ENCODE results near the gene TPSG1. TPM values are rescaled to one million over a fixed set of nuclear protein-coding genes. Genes with fewer than 3 reads are reported as not detected.

TPSG1 gene
- total and polyA plus RNA-seq, 5 donors = 0.21 TPM; not detected in 4

GRCh38 chr16:1180549-1181403 lies 44.3 kb downstream of the TPSG1 start:
- WGBS = 51% methylated on average over 38 of the region's 38 CpGs
- intact Hi-C loops (cut with DNase I) = no loop called here
- ATAC-seq (peak; percentile 18 to 22), DNase-seq (peak in 2 of 3 donors; percentile 39 to 85)
- Histone ChIP-seq H3K27me3 (ENCODE audit: control insufficient read depth, insufficient read depth) (no peaks in the 10 kb centered on the region), H3K4me3 (ENCODE audit: low read length) (no peak overlapping the region), H3K27ac (ENCODE audit: low read length) (no peak overlapping the region), H3K9me3 (ENCODE audit: control insufficient read depth, low read length) (no peaks in the 10 kb centered on the region), H3K4me1 (ENCODE audit: control insufficient read depth, insufficient read depth, low read length) (no peaks in the 10 kb centered on the region)

GRCh38 chr16:1178295-1178910 lies 46.7 kb downstream of the TPSG1 start:
- Histone ChIP-seq H3K4me3 (ENCODE audit: low read length) (no peak overlapping the region), H3K27ac (ENCODE audit: low read length) (no peak overlapping the region), H3K9me3 (ENCODE audit: control insufficient read depth, low read length) (no peaks in the 10 kb centered on the region), H3K27me3 (ENCODE audit: control insufficient read depth, insufficient read depth) (no peaks in the 10 kb centered on the region), H3K4me1 (ENCODE audit: control insufficient read depth, insufficient read depth, low read length) (no peaks in the 10 kb centered on the region)
- ATAC-seq (no peak), DNase-seq (no peak)
- WGBS = 77% methylated on average over 21 of the region's 21 CpGs
- intact Hi-C loops (cut with DNase I) = no loop called here

GRCh38 chr16:1177750-1178149 lies 47.3 kb downstream of the TPSG1 start:
- DNase-seq (no peak), ATAC-seq (no peak)
- 81% methylated on average over 13 of the region's 13 CpGs for WGBS
- no peak overlapping the region for H3K27ac ChIP-seq (ENCODE audit: low read length)
- intact Hi-C loops (cut with DNase I) = no loop called here
- no peaks in the 10 kb centered on the region for H3K27me3 ChIP-seq (ENCODE audit: control insufficient read depth, insufficient read depth)
- no peak overlapping the region for H3K4me3 ChIP-seq (ENCODE audit: low read length)
- no peaks in the 10 kb centered on the region for H3K4me1 ChIP-seq (ENCODE audit: control insufficient read depth, insufficient read depth, low read length)
- no peaks in the 10 kb centered on the region for H3K9me3 ChIP-seq (ENCODE audit: control insufficient read depth, low read length)

- WGBS = 71% methylated on average over 19 of the region's 19 CpGs
- H3K4me3 ChIP-seq (ENCODE audit: low read length) = no peak overlapping the region
- ATAC-seq (no peak), DNase-seq (no peak)
- no peaks in the 10 kb centered on the region for H3K4me1 ChIP-seq (ENCODE audit: control insufficient read depth, insufficient read depth, low read length)
- H3K27me3 ChIP-seq (ENCODE audit: control insufficient read depth, insufficient read depth) = no peaks in the 10 kb centered on the region
- intact Hi-C loops (cut with DNase I) = no loop called here
- no peak overlapping the region for H3K27ac ChIP-seq (ENCODE audit: low read length)
- H3K9me3 ChIP-seq (ENCODE audit: control insufficient read depth, low read length) = no peaks in the 10 kb centered on the region
These were observed 48.0 kb downstream of the TPSG1 start for GRCh38 chr16:1177053-1177452.

GRCh38 chr16:1176280-1176897 lies 48.7 kb downstream of the TPSG1 start:
- Histone ChIP-seq H3K4me1 (ENCODE audit: control insufficient read depth, insufficient read depth, low read length) (no peaks in the 10 kb centered on the region), H3K9me3 (ENCODE audit: control insufficient read depth, low read length) (no peaks in the 10 kb centered on the region), H3K4me3 (ENCODE audit: low read length) (no peak overlapping the region), H3K27me3 (ENCODE audit: control insufficient read depth, insufficient read depth) (no peaks in the 10 kb centered on the region), H3K27ac (ENCODE audit: low read length) (no peak overlapping the region)
- intact Hi-C loops (cut with DNase I) = no loop called here
- WGBS = 80% methylated on average over 24 of the region's 24 CpGs
- ATAC-seq (no peak), DNase-seq (no peak)

- Histone ChIP-seq H3K27me3 (ENCODE audit: control insufficient read depth, insufficient read depth) (no peaks in the 10 kb centered on the region), H3K4me3 (ENCODE audit: low read length) (no peak overlapping the region), H3K4me1 (ENCODE audit: control insufficient read depth, insufficient read depth, low read length) (no peaks in the 10 kb centered on the region), H3K27ac (ENCODE audit: low read length) (no peak overlapping the region), H3K9me3 (ENCODE audit: control insufficient read depth, low read length) (no peaks in the 10 kb centered on the region)
- intact Hi-C loops (cut with DNase I) = no loop called here
- DNase-seq (no peak), ATAC-seq (no peak)
- 84% methylated on average over 29 of the region's 29 CpGs for WGBS
These were observed 49.3 kb downstream of the TPSG1 start for GRCh38 chr16:1175566-1176279.

GRCh38 chr16:1174477-1175357 lies 50.4 kb downstream of the TPSG1 start:
- ATAC-seq (no peak), DNase-seq (no peak)
- intact Hi-C loops (cut with DNase I) = no loop called here
- WGBS = 73% methylated on average over 38 of the region's 38 CpGs
- H3K27ac ChIP-seq (ENCODE audit: low read length) = no peak overlapping the region
- H3K4me3 ChIP-seq (ENCODE audit: low read length) = no peak overlapping the region
- H3K4me1 ChIP-seq (ENCODE audit: control insufficient read depth, insufficient read depth, low read length) = no peaks in the 10 kb centered on the region
- H3K27me3 ChIP-seq (ENCODE audit: control insufficient read depth, insufficient read depth) = no peaks in the 10 kb centered on the region
- H3K9me3 ChIP-seq (ENCODE audit: control insufficient read depth, low read length) = no peaks in the 10 kb centered on the region

- 82% methylated on average over 14 of the region's 14 CpGs for WGBS
- H3K4me3 ChIP-seq (ENCODE audit: low read length) = no peak overlapping the region
- ATAC-seq (no peak), DNase-seq (no peak)
- no peaks in the 10 kb centered on the region for H3K4me1 ChIP-seq (ENCODE audit: control insufficient read depth, insufficient read depth, low read length)
- H3K9me3 ChIP-seq (ENCODE audit: control insufficient read depth, low read length) = no peaks in the 10 kb centered on the region
- H3K27ac ChIP-seq (ENCODE audit: low read length) = no peak overlapping the region
- no peaks in the 10 kb centered on the region for H3K27me3 ChIP-seq (ENCODE audit: control insufficient read depth, insufficient read depth)
- intact Hi-C loops (cut with DNase I) = no loop called here
These were observed 51.1 kb downstream of the TPSG1 start for GRCh38 chr16:1173788-1174451.

- ATAC-seq (no peak), DNase-seq (no peak)
- no peaks in the 10 kb centered on the region for H3K4me1 ChIP-seq (ENCODE audit: control insufficient read depth, insufficient read depth, low read length)
- intact Hi-C loops (cut with DNase I) = no loop called here
- WGBS = 83% methylated on average over 13 of the region's 13 CpGs
- no peak overlapping the region for H3K27ac ChIP-seq (ENCODE audit: low read length)
- H3K9me3 ChIP-seq (ENCODE audit: control insufficient read depth, low read length) = no peaks in the 10 kb centered on the region
- H3K4me3 ChIP-seq (ENCODE audit: low read length) = no peak overlapping the region
- H3K27me3 ChIP-seq (ENCODE audit: control insufficient read depth, insufficient read depth) = no peaks in the 10 kb centered on the region
These were observed 52.4 kb downstream of the TPSG1 start for GRCh38 chr16:1172651-1173050.

GRCh38 chr16:1171854-1172428 lies 53.1 kb downstream of the TPSG1 start:
- intact Hi-C loops (cut with DNase I) = no loop called here
- no peak overlapping the region for H3K27ac ChIP-seq (ENCODE audit: low read length)

More at GRCh38 chr16:1171854-1172428, 53.1 kb downstream of the TPSG1 start:
- no peak for ATAC-seq
- Histone ChIP-seq H3K9me3 (ENCODE audit: control insufficient read depth, low read length) (no peaks in the 10 kb centered on the region), H3K27me3 (ENCODE audit: control insufficient read depth, insufficient read depth) (no peaks in the 10 kb centered on the region), H3K4me1 (ENCODE audit: control insufficient read depth, insufficient read depth, low read length) (no peaks in the 10 kb centered on the region), H3K4me3 (ENCODE audit: low read length) (no peak overlapping the region)
- 83% methylated on average over 36 of the region's 36 CpGs for WGBS
- DNase-seq = no peak
